ENCODE results near the gene EGR4. TPM values are rescaled to one million over a fixed set of nuclear protein-coding genes. Genes with fewer than 3 reads are reported as not detected.

The EGR4 gene
- polyA plus RNA-seq, 1 of the 3 experiments (the other 2 are of a cell fraction), result 0.02 TPM

DNA sequence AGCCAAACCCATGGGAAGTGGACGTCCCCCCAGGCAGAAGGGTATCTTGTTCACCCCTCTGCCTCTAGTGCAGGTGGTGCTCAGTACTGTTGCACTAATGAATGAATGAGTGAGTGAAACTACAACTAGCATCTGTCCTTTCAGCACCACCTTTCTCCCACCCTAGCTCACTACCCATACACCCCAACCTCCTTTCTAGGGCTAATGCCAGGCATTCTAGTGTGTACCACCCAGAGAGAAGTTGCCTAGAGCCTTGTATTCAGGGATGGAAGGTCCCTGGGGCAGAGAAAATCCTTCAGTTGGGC lies 36.8 kb downstream of the EGR4 start (continued):
- TF ChIP-seq SIN3A (IDR thresholded peaks at IDR 0.05; ENCODE audit: borderline replicate concordance, low read depth, low read length), result no peak

DNA sequence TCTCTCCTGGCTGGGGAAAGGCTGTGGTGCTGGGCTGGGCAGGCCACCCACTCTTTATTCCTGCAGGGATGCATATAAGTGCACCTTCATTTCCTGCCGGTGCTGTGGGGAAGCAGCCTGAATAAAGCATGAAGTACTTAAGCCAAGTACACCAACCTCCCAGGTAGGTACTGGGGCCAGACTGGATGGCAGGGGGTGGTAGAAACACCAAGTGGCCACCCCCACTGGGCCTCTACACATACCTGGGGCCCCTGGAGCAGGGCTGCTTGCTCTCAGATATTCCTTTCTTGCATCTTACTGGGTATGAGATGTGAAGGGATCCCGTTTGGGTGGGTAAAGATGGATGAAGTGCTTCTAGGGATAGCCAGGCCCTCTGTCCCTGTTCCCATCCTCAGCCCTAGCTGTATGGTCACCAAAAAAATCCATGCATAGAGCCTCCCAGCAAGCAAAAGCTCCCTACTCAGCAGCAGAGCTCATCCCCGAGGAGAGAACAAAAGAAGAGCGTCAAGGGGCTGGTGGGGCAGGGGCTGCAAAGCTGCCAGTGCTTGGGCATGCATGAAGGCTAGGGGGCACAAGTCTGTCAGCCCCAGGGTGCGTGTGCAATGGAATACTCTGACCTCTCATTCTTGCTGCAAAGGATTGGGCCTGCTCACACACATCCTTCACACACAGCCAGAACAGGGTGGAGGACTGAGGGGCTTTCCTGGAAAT lies 37.3 kb downstream of the EGR4 start:
- Histone ChIP-seq H3K4me2 (no peak overlapping the region), H3K79me2 (ENCODE audit: insufficient read depth) (no peaks in the 10 kb centered on the region), H3F3A (replicated peaks; ENCODE audit: insufficient read depth) (no peaks in the 10 kb centered on the region), H3K36me3 (replicated peaks in 1 of 2; ENCODE audit: control insufficient read depth in 1 of 2, insufficient read depth in 2 of 2, low read length in 1 of 2) (peaks cover 4 to 33% of the 10 kb centered on the region in 2 experiments), H3K4me1 (ENCODE audit: control insufficient read depth in 1 of 2, insufficient read depth in 2 of 2, low read depth in 1 of 2, low read length in 1 of 2) (no peaks in the 10 kb centered on the region), H4K20me1 (ENCODE audit: insufficient read depth) (no peaks in the 10 kb centered on the region), H3K4me3 (ENCODE audit: low read depth in 2 of 2, low read length in 1 of 2) (no peak overlapping the region), H3K9me3 (no peaks in the 10 kb centered on the region), H3K9me2 (no peaks in the 10 kb centered on the region), H3K27ac (ENCODE audit: low read depth in 2 of 2, low read length in 1 of 2) (no peak overlapping the region), H3K27me3 (ENCODE audit: insufficient read depth) (no peaks in the 10 kb centered on the region), H2AFZ (ENCODE audit: low read depth) (no peak overlapping the region), H3K9ac (no peak overlapping the region)
- no peak for DNase-seq
- POLR2A ChIA-PET, result interaction anchor here (1.4 to 1.9 kb wide), 2 partner anchors 11 to 22 kb away, joined by 6 to 8 read pairs; partner anchors contain the start of genes CCT7 and PRADC1
- TF ChIP-seq TCF12 (IDR thresholded peaks at IDR 0.05), result no peak
- TF ChIP-seq RCOR1 (IDR thresholded peaks at IDR 0.05; ENCODE audit: low read length), result no peak
- no peak for TF ChIP-seq POLR2AphosphoS5 (IDR thresholded peaks at IDR 0.05; ENCODE audit: low read depth, low read length)
- no peak for TF ChIP-seq MXI1 (IDR thresholded peaks at IDR 0.05; ENCODE audit: low read depth, low read length)
- TF ChIP-seq GABPA (IDR thresholded peaks at IDR 0.05; ENCODE audit: low read depth), result no peak
- TF ChIP-seq, protein P1, sequence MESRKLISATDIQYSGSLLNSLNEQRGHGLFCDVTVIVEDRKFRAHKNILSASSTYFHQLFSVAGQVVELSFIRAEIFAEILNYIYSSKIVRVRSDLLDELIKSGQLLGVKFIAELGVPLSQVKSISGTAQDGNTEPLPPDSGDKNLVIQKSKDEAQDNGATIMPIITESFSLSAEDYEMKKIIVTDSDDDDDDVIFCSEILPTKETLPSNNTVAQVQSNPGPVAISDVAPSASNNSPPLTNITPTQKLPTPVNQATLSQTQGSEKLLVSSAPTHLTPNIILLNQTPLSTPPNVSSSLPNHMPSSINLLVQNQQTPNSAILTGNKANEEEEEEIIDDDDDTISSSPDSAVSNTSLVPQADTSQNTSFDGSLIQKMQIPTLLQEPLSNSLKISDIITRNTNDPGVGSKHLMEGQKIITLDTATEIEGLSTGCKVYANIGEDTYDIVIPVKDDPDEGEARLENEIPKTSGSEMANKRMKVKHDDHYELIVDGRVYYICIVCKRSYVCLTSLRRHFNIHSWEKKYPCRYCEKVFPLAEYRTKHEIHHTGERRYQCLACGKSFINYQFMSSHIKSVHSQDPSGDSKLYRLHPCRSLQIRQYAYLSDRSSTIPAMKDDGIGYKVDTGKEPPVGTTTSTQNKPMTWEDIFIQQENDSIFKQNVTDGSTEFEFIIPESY (IDR thresholded peaks at IDR 0.05; ENCODE audit: borderline replicate concordance, low read depth), result no peak
- TF ChIP-seq NRF1 (IDR thresholded peaks at IDR 0.05; ENCODE audit: low read depth, low read length), result no peak
- no peak for TF ChIP-seq ELF1 (IDR thresholded peaks at IDR 0.05)
- TF ChIP-seq, protein P2, sequence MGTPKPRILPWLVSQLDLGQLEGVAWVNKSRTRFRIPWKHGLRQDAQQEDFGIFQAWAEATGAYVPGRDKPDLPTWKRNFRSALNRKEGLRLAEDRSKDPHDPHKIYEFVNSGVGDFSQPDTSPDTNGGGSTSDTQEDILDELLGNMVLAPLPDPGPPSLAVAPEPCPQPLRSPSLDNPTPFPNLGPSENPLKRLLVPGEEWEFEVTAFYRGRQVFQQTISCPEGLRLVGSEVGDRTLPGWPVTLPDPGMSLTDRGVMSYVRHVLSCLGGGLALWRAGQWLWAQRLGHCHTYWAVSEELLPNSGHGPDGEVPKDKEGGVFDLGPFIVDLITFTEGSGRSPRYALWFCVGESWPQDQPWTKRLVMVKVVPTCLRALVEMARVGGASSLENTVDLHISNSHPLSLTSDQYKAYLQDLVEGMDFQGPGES (IDR thresholded peaks at IDR 0.05; ENCODE audit: low read depth, low read length), result no peak
- no peak for TF ChIP-seq FOXM1 (IDR thresholded peaks at IDR 0.05; ENCODE audit: low read depth)
- TF ChIP-seq SMC3 (IDR thresholded peaks at IDR 0.05; ENCODE audit: low read depth, low read length), result no peak
- no peak for TF ChIP-seq NFIC (IDR thresholded peaks at IDR 0.05; ENCODE audit: borderline replicate concordance)
- no peak for TF ChIP-seq FOXJ3 (CRISPR knock-in tag; IDR thresholded peaks at IDR 0.05)
- TF ChIP-seq YY1 (IDR thresholded peaks at IDR 0.05; ENCODE audit: low read depth), result no peak
- TF ChIP-seq, protein P3, sequence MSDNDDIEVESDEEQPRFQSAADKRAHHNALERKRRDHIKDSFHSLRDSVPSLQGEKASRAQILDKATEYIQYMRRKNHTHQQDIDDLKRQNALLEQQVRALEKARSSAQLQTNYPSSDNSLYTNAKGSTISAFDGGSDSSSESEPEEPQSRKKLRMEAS (IDR thresholded peaks at IDR 0.05; ENCODE audit: low read depth), result no peak
- TF ChIP-seq, protein P4, sequence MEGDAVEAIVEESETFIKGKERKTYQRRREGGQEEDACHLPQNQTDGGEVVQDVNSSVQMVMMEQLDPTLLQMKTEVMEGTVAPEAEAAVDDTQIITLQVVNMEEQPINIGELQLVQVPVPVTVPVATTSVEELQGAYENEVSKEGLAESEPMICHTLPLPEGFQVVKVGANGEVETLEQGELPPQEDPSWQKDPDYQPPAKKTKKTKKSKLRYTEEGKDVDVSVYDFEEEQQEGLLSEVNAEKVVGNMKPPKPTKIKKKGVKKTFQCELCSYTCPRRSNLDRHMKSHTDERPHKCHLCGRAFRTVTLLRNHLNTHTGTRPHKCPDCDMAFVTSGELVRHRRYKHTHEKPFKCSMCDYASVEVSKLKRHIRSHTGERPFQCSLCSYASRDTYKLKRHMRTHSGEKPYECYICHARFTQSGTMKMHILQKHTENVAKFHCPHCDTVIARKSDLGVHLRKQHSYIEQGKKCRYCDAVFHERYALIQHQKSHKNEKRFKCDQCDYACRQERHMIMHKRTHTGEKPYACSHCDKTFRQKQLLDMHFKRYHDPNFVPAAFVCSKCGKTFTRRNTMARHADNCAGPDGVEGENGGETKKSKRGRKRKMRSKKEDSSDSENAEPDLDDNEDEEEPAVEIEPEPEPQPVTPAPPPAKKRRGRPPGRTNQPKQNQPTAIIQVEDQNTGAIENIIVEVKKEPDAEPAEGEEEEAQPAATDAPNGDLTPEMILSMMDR (IDR thresholded peaks at IDR 0.05), result no peak
- TF ChIP-seq RAD21 (IDR thresholded peaks at IDR 0.05; ENCODE audit: low read length), result no peak
- TF ChIP-seq JUND (IDR thresholded peaks at IDR 0.05), result no peak
- TF ChIP-seq TAF1 (IDR thresholded peaks at IDR 0.05; ENCODE audit: borderline replicate concordance, low read depth, low read length), result no peak
- WGBS (ENCODE audit: low lambda C conversion rate), result 56% methylated on average over 4 of the region's 5 CpGs
- CTCF ChIA-PET, result interaction anchor here (0.6 to 1.3 kb wide), 3 partner anchors 10 to 118 kb away, joined by 3 read pairs; no protein-coding TSS in a partner anchor
